ENCODE results near the gene GPRC5A. TPM values are rescaled to one million over a fixed set of nuclear protein-coding genes. Genes with fewer than 3 reads are reported as not detected.

Gene GPRC5A
- total RNA-seq, 1 experiment from 2014 or later = 73.9 TPM

GRCh38 chr12:12885096-12885792 is 6.1 kb upstream of the GPRC5A start:
- TF ChIP-seq CTCF (IDR thresholded peaks at IDR 0.05; ENCODE audit: insufficient read depth in 1 of 2, low read depth in 1 of 2, low read length in 1 of 2, severe bottlenecking in 1 of 2, unreplicated experiment in 1 of 2) = no peak
- Mint-ChIP-seq H3K27ac (ENCODE audit: unreplicated experiment) (peak overlapping the region; percentile 88), H3K4me1 (ENCODE audit: low read depth, unreplicated experiment) (peaks cover 86% of the 10 kb centered on the region), H3K4me3 (ENCODE audit: unreplicated experiment) (peak overlapping the region; percentile 26), H3K27me3 (ENCODE audit: insufficient read depth, unreplicated experiment) (no peaks in the 10 kb centered on the region), H3K9me3 (ENCODE audit: unreplicated experiment) (no peaks in the 10 kb centered on the region), H3K36me3 (ENCODE audit: insufficient read depth, unreplicated experiment) (peaks cover 19% of the 10 kb centered on the region)
- intact Hi-C loops (cut with micrococcal nuclease; ENCODE audit: unreplicated experiment) = no loop called here
- DNase-seq = peak; percentile 88 to 95
- H3K36me3 ChIP-seq (ENCODE audit: control insufficient read depth, insufficient read depth, low read length) = no peaks in the 10 kb centered on the region
- no TSS peak for BruUV-seq (replicated peaks)
- no peak overlapping the region for H3K4me3 ChIP-seq (ENCODE audit: low read depth, low read length)
- peaks cover 70% of the 10 kb centered on the region for H3K4me1 ChIP-seq
- H3K27me3 ChIP-seq (replicated peaks; ENCODE audit: control insufficient read depth, insufficient read depth, low read length) = no peaks in the 10 kb centered on the region
- ChIA-PET POLR2A (interaction anchor here (2.0 kb wide), 1 partner anchor 13 kb away, joined by 7 read pairs; no protein-coding TSS in a partner anchor), CTCF (no interaction called here)
- no peaks in the 10 kb centered on the region for H3K9me3 ChIP-seq

GRCh38 chr12:12887471-12887870 is 3.9 kb upstream of the GPRC5A start:
- ChIA-PET POLR2A (interaction anchor here (0.8 kb wide), 1 partner anchor 49 kb away, joined by 7 read pairs; no protein-coding TSS in a partner anchor), CTCF (interaction anchor here (0.5 kb wide), 1 partner anchor 12 kb away, joined by 3 read pairs; no protein-coding TSS in a partner anchor)
- no peak for TF ChIP-seq CTCF (IDR thresholded peaks at IDR 0.05; ENCODE audit: insufficient read depth in 1 of 2, low read depth in 1 of 2, low read length in 1 of 2, severe bottlenecking in 1 of 2, unreplicated experiment in 1 of 2)
- Mint-ChIP-seq H3K27ac (ENCODE audit: unreplicated experiment) (no peak overlapping the region), H3K9me3 (ENCODE audit: unreplicated experiment) (no peaks in the 10 kb centered on the region), H3K4me3 (ENCODE audit: unreplicated experiment) (no peak overlapping the region), H3K36me3 (ENCODE audit: insufficient read depth, unreplicated experiment) (peaks cover 36% of the 10 kb centered on the region), H3K4me1 (ENCODE audit: low read depth, unreplicated experiment) (peaks cover 77% of the 10 kb centered on the region), H3K27me3 (ENCODE audit: insufficient read depth, unreplicated experiment) (no peaks in the 10 kb centered on the region)
- BruUV-seq (replicated peaks) = no TSS peak
- Histone ChIP-seq H3K4me3 (ENCODE audit: low read depth, low read length) (no peak overlapping the region), H3K4me1 (peaks cover 52% of the 10 kb centered on the region), H3K27me3 (replicated peaks; ENCODE audit: control insufficient read depth, insufficient read depth, low read length) (no peaks in the 10 kb centered on the region), H3K9me3 (no peaks in the 10 kb centered on the region), H3K36me3 (ENCODE audit: control insufficient read depth, insufficient read depth, low read length) (no peaks in the 10 kb centered on the region)
- DNase-seq = no peak
- intact Hi-C loops (cut with micrococcal nuclease; ENCODE audit: unreplicated experiment) = no loop called here

- Histone ChIP-seq H3K27me3 (replicated peaks; ENCODE audit: control insufficient read depth, insufficient read depth, low read length) (no peaks in the 10 kb centered on the region), H3K9me3 (no peaks in the 10 kb centered on the region), H3K4me1 (peaks cover 42% of the 10 kb centered on the region), H3K4me3 (ENCODE audit: low read depth, low read length) (no peak overlapping the region), H3K36me3 (ENCODE audit: control insufficient read depth, insufficient read depth, low read length) (no peaks in the 10 kb centered on the region)
- no TSS peak for BruUV-seq (replicated peaks)
- Mint-ChIP-seq H3K27me3 (ENCODE audit: insufficient read depth, unreplicated experiment) (no peaks in the 10 kb centered on the region), H3K9me3 (ENCODE audit: unreplicated experiment) (no peaks in the 10 kb centered on the region), H3K27ac (ENCODE audit: unreplicated experiment) (peak overlapping the region; percentile 96), H3K36me3 (ENCODE audit: insufficient read depth, unreplicated experiment) (peaks cover 29% of the 10 kb centered on the region), H3K4me1 (ENCODE audit: low read depth, unreplicated experiment) (peaks cover 67% of the 10 kb centered on the region), H3K4me3 (ENCODE audit: unreplicated experiment) (peak overlapping the region; percentile 83)
- CTCF ChIA-PET = interaction anchor here (1.4 to 3.6 kb wide), 2 partner anchors 52 to 77 kb away, joined by 4 to 59 read pairs; no protein-coding TSS in a partner anchor
- intact Hi-C loops (cut with micrococcal nuclease; ENCODE audit: unreplicated experiment) = loop anchor here (1.0 to 2.0 kb wide), 6 partner anchors 12 to 169 kb away; partner anchors contain the start of gene DDX47
- POLR2A ChIA-PET = no interaction called here
- TF ChIP-seq CTCF (IDR thresholded peaks at IDR 0.05; ENCODE audit: insufficient read depth in 1 of 2, low read depth in 1 of 2, low read length in 1 of 2, severe bottlenecking in 1 of 2, unreplicated experiment in 1 of 2) = no peak
- DNase-seq = no peak
Observed at GRCh38 chr12:12889701-12890100, 1.7 kb upstream of the GPRC5A start.

All from Caco-2 (cell line).